HCT116 (cell line): ENCODE data around the gene P2RX3. TPM values are rescaled to one million over a fixed set of nuclear protein-coding genes. Genes with fewer than 3 reads are reported as not detected.

ENCODE experiments used
- ATAC-seq: fragments of 200-7000 bp; cut with Tn5 transposase; 2 replicates; pipeline ENCODE4 v1.9.1; 2020; ENCODE audit warnings: mild to moderate bottlenecking, moderate library complexity
- BruUV-seq: library from RNA; stranded (reverse); fragments of 400-500 nt; replicated peaks from 2 replicates; lab custom pipeline; 2021; lab: Mats Ljungman, UMichigan
- CTCF ChIA-PET: fragments of 300-600 bp; sonication (Branson Sonifier 250); formaldehyde crosslinking; loops from one replicate; lab custom pipeline; 2021; ENCODE audit warnings: antibody characterized with exemption; lab: Charles Lee
- POLR2A ChIA-PET: fragments of 300-600, 350-600 bp; sonication (Branson Sonifier 250); formaldehyde crosslinking; loops from one replicate; lab custom pipeline; 2021; ENCODE audit warnings: antibody characterized with exemption; lab: Charles Lee
- RAD21 ChIA-PET, 2 experiments: fragments of 300-600 bp; sonication (Branson Sonifier 250); formaldehyde crosslinking; loops; one replicate each; lab custom pipeline; 2023; ENCODE audit warnings: low total read pairs in 2 of 2; ENCODE audit not compliant: uncharacterized antibody in 2 of 2, unreplicated experiment in 2 of 2, low non-redundant PET in 1 of 2; lab: Charles Lee
- DNase-seq: peaks from one replicate; pipeline ENCODE4 v3.0.0-alpha.2; 2010; ENCODE audit warnings: low read depth, low spot score
- H2AFZ ChIP-seq: fragments of 200-600 bp; shearing (Covaris generic), sonication (generic); 2 replicates; pipeline ENCODE4 v1.6.1; 2017; ENCODE audit warnings: low read depth, mixed run types, mixed read lengths, antibody characterized with exemption, low read length; ENCODE audit not compliant: poor library complexity, severe bottlenecking
- H3K27ac ChIP-seq: 2 replicates; pipeline ENCODE4 v1.5.1; 2012; ENCODE audit warnings: low read depth, low read length
- H3K27me3 ChIP-seq: fragments of 200-600 bp; sonication (generic); 2 replicates; pipeline ENCODE4 v1.6.1; 2016; ENCODE audit warnings: mixed run types, low read length, mixed read lengths; ENCODE audit not compliant: insufficient read depth
- H3K36me3 ChIP-seq, 2 experiments: fragments of 200-500 bp in 1 of 2; fragments of 200-600 bp in 1 of 2; sonication (Bioruptor generic) in 1 of 2; sonication (generic) in 1 of 2; 2 replicates each; pipeline versions ENCODE4 v1.5.1 to v1.6.1; 2014 to 2016; ENCODE audit warnings: low read length in 2 of 2, inconsistent platforms in 1 of 2, mixed read lengths in 1 of 2, mixed run types in 1 of 2; ENCODE audit not compliant: insufficient read depth in 2 of 2, control insufficient read depth in 1 of 2
- H3K4me1 ChIP-seq, 2 experiments: fragments of 200-600 bp in 1 of 2; sonication (generic) in 1 of 2; 2 replicates each; pipeline versions ENCODE4 v1.5.1 to v1.6.1; 2012 to 2017; ENCODE audit warnings: low read length in 2 of 2, inconsistent platforms in 1 of 2, mild to moderate bottlenecking in 1 of 2, mixed read lengths in 1 of 2, mixed run types in 1 of 2, moderate library complexity in 1 of 2; ENCODE audit not compliant: insufficient read depth in 2 of 2, control insufficient read depth in 1 of 2
- H3K4me2 ChIP-seq: fragments of 200-600 bp; sonication (generic); 2 replicates; pipeline ENCODE4 v1.6.1; 2017; ENCODE audit warnings: mixed run types, low read length, mixed read lengths
- H3K4me3 ChIP-seq, 2 experiments: fragments of 200-600 bp in 1 of 2; sonication (generic) in 1 of 2; replicated peaks in 1 of 2; 2 replicates each; pipeline ENCODE4 v1.5.1; 2011 to 2016; ENCODE audit warnings: low read length in 2 of 2, control low read depth in 1 of 2, low read depth in 1 of 2, mild to moderate bottlenecking in 1 of 2, mixed read lengths in 1 of 2, mixed run types in 1 of 2
- H3K79me2 ChIP-seq: fragments of 200-600 bp; sonication (generic); 2 replicates; pipeline ENCODE4 v1.6.1; 2017; ENCODE audit warnings: mild to moderate bottlenecking, mixed run types, low read length, moderate library complexity, mixed read lengths; ENCODE audit not compliant: insufficient read depth
- H3K9ac ChIP-seq: fragments of 200-600 bp; sonication (generic); 2 replicates; pipeline ENCODE4 v1.6.1; 2016; ENCODE audit warnings: low read length, mixed read lengths
- H3K9me2 ChIP-seq: fragments of 200-600 bp; sonication (generic), shearing (Covaris generic); 2 replicates; pipeline ENCODE4 v1.6.1; 2017; ENCODE audit warnings: mixed run types, mild to moderate bottlenecking, moderate library complexity; ENCODE audit not compliant: insufficient read depth
- H3K9me3 ChIP-seq, 2 experiments: fragments of 200-500 bp in 1 of 2; fragments of 200-600 bp in 1 of 2; sonication (Bioruptor generic) in 1 of 2; sonication (generic) in 1 of 2; 2 replicates each; pipeline ENCODE4 v1.6.1; 2014 to 2017; ENCODE audit warnings: low read length in 2 of 2, mixed read lengths in 2 of 2, inconsistent platforms in 1 of 2, low read depth in 1 of 2, mild to moderate bottlenecking in 1 of 2, mixed run types in 1 of 2, moderate library complexity in 1 of 2; ENCODE audit not compliant: control insufficient read depth in 1 of 2, insufficient read depth in 1 of 2
- H4K20me1 ChIP-seq: fragments of 200-600 bp; sonication (generic), shearing (Covaris generic); 2 replicates; pipeline ENCODE4 v1.6.1; 2017; ENCODE audit warnings: mixed run types, mild to moderate bottlenecking, moderate library complexity; ENCODE audit not compliant: insufficient read depth
- EGR1 ChIP-seq: IDR thresholded peaks from 2 replicates; pipeline ENCODE4 v1.6.1; 2012; ENCODE audit warnings: low read depth
- FOSL1 ChIP-seq: IDR thresholded peaks from 2 replicates; pipeline ENCODE4 v1.6.1; 2012; ENCODE audit warnings: low read depth
- SP1 ChIP-seq: IDR thresholded peaks from 2 replicates; pipeline ENCODE4 v1.6.1; 2012; ENCODE audit warnings: low read depth
- SRF ChIP-seq: IDR thresholded peaks from 2 replicates; pipeline ENCODE4 v1.6.1; 2012; ENCODE audit warnings: low read depth
- TCF7L2 ChIP-seq: IDR thresholded peaks from 2 replicates; pipeline ENCODE4 v1.7.0; 2011; ENCODE audit warnings: borderline replicate concordance, inconsistent platforms; ENCODE audit not compliant: insufficient read depth, insufficient read length; ENCODE audit errors: extremely low read depth
- ZNF274 ChIP-seq: fragments of 200-500 bp; sonication (Bioruptor generic); IDR thresholded peaks from 2 replicates; pipeline ENCODE4 v1.6.1; 2014; ENCODE audit warnings: mild to moderate bottlenecking, low read depth, low read length, inconsistent platforms
- intact Hi-C: fragments of 100-400 bp; cut with micrococcal nuclease; formaldehyde crosslinking; loops from 2 replicates; pipeline ENCODE4 v1.10.0; 2022
- total RNA-seq: library from RNA; stranded (reverse); gene quantifications from one replicate; pipeline ENCODE4 v1.2.1, GENCODE V29; 2021; ENCODE audit not compliant: unreplicated experiment
- TF ChIP-seq, protein P1 (sequence below): IDR thresholded peaks from 2 replicates; pipeline ENCODE4 v1.6.1; 2012; ENCODE audit warnings: low read depth
- TF ChIP-seq, protein P2 (sequence below): IDR thresholded peaks from 2 replicates; pipeline ENCODE4 v1.6.1; 2012
- TF ChIP-seq, protein P3 (sequence below): IDR thresholded peaks from 2 replicates; pipeline ENCODE4 v1.6.1; 2012

The P2RX3 gene
- total RNA-seq, 1 experiment from 2014 or later = not detected

DNA sequence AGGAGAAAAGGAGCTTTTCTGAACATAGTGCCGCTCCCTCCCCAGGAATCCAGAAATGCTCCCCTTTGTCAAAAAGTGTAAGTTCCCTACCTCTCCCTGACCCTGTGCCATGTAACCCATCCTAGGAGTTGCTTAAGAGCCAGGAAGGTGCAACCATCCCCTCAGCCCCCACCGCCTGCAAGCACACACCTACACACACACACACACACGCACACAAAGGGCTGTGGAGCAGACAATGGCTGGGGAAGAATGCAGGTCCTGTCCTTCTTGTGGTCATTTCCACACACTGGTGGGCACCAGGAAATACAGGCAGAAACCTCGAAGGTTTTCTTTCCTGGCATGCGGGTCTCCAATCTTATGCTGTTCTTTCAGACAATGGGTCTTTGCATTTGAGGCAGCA is 1.2 kb downstream of the P2RX3 start:
- H3K9me2 ChIP-seq = no peaks in the 10 kb centered on the region
- DNase-seq (no peak), ATAC-seq (no peak)
- peaks cover 0 to 2% of the 10 kb centered on the region in 2 experiments; a peak in 1 of 4 replicates for H3K36me3 ChIP-seq
- H4K20me1 ChIP-seq = no peaks in the 10 kb centered on the region
- ChIA-PET CTCF (interaction anchor here (1.2 kb wide), 1 partner anchor 13 kb away, joined by 3 read pairs; no protein-coding TSS in a partner anchor), POLR2A (interaction anchor here (1.0 kb wide), 1 partner anchor 14 kb away, joined by 3 read pairs; no protein-coding TSS in a partner anchor), RAD21 (no interaction called here)
- H3K27ac ChIP-seq = no peak overlapping the region
- intact Hi-C loops = no loop called here
- H3K4me3 ChIP-seq = no peak overlapping the region
- no peak overlapping the region for H3K4me2 ChIP-seq
- H3K9ac ChIP-seq = no peak overlapping the region
- H3K27me3 ChIP-seq = no peaks in the 10 kb centered on the region
- peaks cover 12% of the 10 kb centered on the region for H3K79me2 ChIP-seq
- H2AFZ ChIP-seq = no peak overlapping the region
- no peaks in the 10 kb centered on the region for H3K9me3 ChIP-seq
- BruUV-seq = no TSS peak
- peaks cover 7 to 15% of the 10 kb centered on the region in 2 experiments; a peak in 3 of 4 replicates for H3K4me1 ChIP-seq
- TF ChIP-seq ZNF274 (no peak), TCF7L2 (no peak), SRF (no peak), FOSL1 (no peak), SP1 (no peak), EGR1 (no peak)
- TF ChIP-seq, protein P1, sequence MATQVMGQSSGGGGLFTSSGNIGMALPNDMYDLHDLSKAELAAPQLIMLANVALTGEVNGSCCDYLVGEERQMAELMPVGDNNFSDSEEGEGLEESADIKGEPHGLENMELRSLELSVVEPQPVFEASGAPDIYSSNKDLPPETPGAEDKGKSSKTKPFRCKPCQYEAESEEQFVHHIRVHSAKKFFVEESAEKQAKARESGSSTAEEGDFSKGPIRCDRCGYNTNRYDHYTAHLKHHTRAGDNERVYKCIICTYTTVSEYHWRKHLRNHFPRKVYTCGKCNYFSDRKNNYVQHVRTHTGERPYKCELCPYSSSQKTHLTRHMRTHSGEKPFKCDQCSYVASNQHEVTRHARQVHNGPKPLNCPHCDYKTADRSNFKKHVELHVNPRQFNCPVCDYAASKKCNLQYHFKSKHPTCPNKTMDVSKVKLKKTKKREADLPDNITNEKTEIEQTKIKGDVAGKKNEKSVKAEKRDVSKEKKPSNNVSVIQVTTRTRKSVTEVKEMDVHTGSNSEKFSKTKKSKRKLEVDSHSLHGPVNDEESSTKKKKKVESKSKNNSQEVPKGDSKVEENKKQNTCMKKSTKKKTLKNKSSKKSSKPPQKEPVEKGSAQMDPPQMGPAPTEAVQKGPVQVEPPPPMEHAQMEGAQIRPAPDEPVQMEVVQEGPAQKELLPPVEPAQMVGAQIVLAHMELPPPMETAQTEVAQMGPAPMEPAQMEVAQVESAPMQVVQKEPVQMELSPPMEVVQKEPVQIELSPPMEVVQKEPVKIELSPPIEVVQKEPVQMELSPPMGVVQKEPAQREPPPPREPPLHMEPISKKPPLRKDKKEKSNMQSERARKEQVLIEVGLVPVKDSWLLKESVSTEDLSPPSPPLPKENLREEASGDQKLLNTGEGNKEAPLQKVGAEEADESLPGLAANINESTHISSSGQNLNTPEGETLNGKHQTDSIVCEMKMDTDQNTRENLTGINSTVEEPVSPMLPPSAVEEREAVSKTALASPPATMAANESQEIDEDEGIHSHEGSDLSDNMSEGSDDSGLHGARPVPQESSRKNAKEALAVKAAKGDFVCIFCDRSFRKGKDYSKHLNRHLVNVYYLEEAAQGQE = no peak
- TF ChIP-seq, protein P2, sequence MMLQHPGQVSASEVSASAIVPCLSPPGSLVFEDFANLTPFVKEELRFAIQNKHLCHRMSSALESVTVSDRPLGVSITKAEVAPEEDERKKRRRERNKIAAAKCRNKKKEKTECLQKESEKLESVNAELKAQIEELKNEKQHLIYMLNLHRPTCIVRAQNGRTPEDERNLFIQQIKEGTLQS = no peak
- TF ChIP-seq, protein P3, sequence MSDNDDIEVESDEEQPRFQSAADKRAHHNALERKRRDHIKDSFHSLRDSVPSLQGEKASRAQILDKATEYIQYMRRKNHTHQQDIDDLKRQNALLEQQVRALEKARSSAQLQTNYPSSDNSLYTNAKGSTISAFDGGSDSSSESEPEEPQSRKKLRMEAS = no peak
